SKM-1 treated with dmso at 0.1 percent for 144 hours (cell line): ENCODE data around the gene RMND1.
"Not testable (repeated sequence)": the region's sequence is repeated elsewhere in the genome, so short reads cannot be mapped to it uniquely, and the experiment has no call there.

Experiments used
- DNase-seq: peaks from one replicate; lab custom pipeline; 2025; ENCODE audit not compliant: unreplicated experiment; lab: John Stamatoyannopoulos, UW

The RMND1 gene

DNA sequence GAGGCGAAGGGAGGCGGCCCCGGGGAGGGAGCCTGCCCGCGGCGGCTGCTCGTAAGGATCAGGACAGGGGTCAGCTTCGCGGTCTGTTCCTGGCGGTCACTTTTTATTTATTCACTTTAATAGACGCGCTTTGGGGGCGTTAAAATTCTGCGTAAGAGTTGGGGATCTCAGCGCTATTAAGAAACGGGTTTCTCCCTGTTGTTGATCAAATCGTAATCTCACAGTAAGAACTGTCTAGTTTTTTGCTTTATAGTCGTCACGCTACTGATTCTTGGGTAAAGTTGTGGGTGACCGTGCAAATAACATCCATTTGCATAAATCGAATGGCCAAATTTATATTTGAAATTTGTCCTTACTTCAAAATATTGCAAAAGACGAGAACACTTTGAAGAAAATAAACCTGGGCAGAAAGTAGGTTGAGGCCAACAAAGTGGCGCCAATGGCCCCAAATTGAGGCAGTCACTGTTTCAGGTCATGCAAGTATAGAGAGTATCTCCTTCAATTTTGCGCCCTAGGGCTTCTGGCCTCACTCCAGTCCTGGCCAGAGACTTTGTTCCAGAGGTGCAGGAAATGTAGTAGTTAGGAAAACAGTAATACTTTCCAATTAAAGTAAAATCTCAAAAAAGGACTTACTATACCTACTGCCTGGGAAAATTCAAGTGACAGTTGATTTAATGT is 963 bp upstream of the RMND1 start:
- DNase-seq: no peak

DNA sequence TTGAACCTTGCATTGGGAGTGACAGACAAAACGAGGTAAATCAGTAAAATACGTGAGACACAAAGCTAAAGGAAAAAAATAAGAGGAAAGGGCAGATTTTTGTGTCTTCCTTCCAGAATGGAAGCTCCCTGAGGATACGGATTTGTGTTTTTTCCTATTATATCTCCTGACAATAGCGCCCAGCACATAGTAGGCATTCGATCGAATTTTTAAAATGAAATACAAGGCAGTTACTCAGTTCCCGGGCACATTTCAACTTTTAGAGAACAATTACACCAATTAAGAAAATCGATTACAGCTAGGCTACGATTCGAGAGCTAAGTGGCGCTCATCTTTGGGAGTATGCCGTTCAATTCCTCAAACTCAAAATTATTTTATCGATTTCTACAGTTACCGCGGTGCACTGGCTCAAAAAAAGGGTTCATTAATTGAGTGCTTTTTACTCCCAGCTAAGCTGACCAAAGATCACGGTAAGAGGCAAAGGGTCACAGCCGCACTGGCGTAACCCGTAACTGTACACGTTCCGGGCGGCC is 443 bp downstream of the RMND1 start:
- no peak for DNase-seq

DNA sequence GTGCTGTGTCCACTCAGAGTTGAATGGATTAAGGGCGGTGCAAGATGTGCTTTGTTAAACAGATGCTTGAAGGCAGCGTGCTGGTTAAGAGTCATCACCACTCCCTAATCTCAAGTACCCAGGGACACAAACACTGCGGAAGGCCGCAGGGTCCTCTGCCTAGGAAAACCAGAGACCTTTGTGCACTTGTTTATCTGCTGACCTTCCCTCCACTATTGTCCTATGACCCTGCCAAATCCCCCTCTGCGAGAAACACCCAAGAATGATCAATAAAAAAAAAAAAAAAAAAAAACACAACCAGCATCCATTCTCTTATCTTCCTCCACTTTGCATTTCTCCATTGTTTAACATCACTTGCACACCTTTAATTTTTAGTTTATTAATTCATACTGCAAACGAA is 998 bp downstream of the RMND1 start:
- not testable (repeated sequence) for DNase-seq

- DNase-seq: no peak
These were observed 3.3 kb downstream of the RMND1 start for GRCh38 chr6:151448623-151449022.

DNA sequence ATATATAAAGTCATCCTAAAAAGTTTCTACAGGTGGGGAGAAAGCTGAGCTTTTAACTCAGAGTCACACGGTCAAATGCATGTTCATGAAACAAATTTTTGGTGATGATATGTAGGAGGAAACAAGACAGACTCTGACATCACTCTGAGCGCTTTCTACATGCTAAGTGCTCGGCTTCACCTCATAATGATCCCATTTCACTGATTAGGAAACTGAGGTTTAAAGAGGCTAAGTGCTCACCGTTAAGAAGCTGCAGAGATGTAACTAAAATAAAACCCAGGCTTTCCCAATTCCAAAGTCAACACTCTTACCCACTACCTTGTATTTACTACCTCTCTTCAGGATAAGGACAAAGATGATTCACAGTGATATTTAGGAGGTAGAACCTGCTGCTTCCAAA is 4.7 kb downstream of the RMND1 start:
- no peak for DNase-seq

GRCh38 chr6:151445482-151445881 is 6.4 kb downstream of the RMND1 start:
- DNase-seq: no peak

DNA sequence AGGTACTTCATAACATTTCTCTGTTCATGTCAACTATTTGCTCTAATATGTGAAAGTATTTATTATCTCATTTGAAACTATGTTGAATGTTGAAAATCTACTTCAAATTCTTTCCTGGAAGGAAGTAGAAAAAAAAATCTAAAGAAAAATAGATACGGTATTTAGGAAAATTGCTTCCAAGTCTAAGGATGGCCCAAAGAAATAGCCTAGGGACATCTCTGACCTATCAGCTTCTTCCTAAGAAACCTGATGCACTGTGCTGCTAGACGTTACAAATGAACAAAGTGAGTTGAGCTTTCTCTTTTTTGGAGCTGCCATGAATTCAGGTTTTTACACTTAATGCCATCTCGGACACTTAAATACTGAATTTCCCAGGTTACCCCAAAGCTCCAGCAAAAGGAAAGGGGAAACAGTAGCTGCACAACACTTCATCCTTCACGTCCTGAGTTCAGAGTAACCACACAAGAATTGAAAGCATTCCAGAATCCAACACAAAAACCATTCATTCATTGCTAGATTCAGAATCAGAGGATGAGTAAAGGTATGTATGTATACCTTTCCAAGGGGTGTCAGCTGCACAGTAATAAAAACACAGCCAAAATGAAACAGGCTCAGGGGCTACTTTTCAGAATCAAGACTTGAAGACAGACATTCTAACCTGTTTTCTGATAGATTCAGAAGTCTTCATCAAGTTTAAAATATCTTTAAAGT is 7.9 kb downstream of the RMND1 start:
- no peak for DNase-seq

DNA sequence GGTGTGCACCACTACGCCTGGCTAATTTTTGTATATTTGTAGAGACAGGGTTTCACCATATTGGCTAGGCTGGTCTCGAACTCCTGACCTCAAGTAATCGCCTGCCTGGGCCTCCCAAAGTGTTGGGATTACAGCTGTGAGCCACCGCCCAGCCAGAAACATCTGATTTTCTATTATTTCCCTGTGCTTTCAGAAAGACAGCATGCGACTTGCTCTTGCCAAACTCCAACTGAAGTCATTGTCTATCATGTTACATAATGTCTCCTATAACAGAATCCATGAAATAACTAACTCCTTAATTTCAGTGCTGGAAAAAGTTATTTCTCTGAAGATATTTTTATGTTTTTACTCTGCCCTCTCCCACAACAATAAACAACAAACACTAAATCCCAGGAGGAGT is 8.5 kb downstream of the RMND1 start:
- no peak for DNase-seq

GRCh38 chr6:151442371-151442770 is 9.6 kb downstream of the RMND1 start:
- no peak for DNase-seq

DNA sequence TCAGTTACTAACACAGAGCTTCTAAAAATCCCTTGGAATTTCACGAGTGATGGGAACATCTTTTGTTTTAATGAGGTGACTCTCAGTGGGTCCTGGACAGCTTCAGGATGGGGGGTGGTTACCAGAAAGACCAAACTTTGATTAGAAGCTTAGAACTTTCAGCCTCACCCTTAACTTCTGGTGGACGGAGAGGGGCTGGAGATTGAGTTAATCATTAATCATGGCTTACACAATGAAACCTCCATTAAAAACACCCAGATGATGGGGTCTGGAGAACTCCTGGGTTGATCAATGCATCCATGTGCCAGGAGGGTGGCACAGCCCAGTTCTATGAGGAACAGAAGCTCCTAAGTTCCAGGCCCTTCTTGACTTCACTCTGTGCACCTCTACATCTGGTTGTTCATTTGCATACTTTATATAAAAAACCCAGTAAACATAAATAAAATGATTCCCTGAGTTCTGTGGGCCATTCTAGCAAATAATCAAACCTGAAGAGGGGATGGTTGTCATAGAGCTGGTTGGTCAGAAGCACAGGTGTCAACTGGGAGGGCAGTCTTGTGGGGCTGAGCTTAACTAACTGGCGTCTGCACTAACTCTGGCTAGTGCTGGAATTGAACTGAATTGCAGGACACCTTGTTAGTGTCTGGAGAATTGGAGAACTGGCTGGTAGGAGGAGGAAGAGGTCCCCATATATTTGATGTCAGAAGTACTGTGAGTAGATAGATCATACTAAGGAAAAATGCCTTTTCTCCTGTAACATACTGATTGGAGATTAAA is 10.3 kb downstream of the RMND1 start:
- no peak for DNase-seq

DNA sequence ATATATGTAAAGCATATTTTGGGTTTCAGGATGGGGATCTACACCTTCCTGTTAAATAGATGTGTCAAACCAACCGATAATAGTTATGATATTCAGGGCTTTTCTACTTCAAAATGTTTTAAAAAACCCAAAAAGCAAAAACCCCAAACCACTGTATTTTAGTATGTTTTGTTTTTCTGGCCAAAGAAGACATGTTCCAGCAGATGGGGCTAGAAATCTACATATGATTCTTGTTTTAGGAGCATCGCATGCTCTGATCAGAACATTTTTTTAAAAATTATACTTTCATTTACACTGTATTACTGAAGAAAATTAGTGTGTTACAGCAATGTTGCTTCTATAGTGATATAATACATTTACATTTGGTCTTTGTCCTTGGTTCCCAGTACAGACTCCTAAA is 11.0 kb downstream of the RMND1 start:
- no peak for DNase-seq

DNA sequence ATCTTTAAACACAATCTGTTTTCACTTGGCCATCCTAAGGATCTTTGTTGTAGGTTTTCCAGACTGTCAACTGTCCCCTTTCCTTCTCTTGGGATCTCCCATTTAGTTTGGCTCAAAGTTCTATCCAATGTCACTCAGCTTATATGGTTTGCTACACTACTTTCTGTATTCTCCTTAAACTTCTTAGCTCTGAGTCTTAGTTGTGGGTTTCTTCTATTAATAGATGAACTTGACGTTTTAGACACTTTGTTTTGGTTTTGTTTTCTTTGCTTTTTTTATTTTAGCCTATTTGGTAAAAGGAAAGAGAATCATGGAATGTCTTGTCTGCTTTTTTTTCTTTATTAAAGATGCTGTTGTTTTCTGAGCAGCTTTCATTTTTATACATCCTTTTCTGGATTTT is 11.4 kb downstream of the RMND1 start:
- no peak for DNase-seq

DNA sequence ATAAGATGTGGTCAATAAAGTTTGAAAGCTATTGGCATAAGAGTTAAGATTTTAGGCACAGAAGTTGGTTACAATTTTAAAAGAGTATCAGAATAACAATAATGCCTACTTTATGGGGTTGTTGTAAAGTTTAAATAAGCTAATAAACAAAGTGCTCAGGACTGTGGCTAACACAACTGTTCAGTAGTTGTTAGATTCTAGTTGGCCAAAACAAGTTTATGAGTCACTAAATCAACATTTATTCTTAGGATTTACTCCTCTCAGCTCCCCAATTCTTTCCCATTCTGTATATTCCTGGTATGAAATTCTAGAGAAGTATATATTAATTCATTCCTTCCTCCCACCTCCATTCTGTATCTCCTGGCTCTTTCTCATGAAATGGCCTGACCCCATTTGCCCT is 14.5 kb downstream of the RMND1 start:
- DNase-seq: no peak

DNA sequence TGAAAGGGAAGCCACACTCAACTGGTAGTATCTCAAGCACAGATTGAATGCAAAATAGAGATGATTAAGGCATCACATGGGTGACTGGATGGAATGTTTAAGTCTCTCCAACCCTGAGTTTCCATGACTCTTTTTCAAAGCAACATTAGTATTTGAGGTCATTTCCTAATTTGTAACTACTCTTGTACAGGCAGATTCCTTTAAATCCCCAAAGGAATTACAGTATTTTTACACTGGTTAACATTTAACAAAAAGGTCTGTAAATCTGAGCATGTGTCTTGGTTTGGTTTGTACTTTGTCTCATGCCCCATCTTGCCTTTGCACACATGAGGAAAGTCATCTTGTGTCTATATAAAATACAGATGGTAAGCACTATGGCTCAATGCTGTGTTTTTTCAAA is 15.1 kb downstream of the RMND1 start:
- no peak for DNase-seq

DNA sequence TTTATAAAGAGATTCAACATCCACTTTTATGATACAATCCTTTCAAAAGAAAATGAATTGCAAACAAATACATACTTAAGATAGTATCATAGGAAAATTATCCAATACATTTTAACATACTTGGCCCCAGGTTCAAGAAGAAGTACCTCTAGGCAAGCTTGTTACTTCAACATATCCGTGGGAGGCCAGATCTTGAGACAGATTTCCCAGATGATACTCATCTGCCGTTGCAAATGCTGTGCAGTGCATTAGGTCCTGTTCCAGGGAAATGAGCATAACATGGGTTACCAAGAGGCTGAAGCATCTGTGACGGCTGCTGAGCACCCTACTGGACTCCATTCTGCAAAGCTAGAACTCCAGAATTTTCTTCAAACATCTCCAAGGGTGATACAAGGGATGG is 15.6 kb downstream of the RMND1 start:
- no peak for DNase-seq

DNA sequence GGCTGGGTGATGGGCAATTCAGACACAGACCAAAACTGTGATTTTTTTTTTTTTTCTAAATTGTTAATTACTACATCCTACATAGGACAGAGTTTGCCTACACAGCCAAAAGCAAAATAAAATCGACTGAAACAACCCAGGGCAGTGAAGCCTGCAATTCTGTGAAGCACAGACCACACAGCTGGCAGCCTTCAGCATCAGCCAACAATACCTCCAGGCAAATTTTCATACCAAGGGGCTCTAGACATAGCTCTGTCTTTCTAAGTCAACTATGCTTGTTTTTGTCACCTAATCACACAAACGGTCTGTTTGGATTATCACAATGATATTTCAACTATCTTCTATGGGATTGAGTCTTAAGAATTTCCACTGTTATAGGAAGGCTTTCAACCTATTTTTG is 17.6 kb downstream of the RMND1 start:
- DNase-seq: no peak

- no peak for DNase-seq
These were observed 19.3 kb downstream of the RMND1 start for GRCh38 chr6:151432651-151433050.

DNA sequence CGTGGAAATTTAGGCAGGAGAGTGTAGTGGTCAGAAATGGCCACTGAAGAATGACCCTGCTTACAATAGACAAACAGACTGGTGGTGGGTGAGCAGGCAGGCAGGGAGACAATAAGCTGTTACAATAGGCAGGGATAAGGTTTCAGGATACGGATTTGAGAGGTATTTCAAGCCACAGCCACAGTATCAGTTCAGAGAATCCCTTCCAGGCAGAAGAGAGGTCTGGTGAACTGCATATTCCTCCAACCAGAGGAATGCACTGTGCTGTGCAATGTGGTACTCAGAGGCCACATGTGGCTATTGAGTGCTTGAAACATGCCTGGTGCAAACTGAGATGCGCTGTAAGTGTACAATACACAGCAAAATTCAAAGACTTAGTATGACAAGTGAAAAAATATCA is 20.6 kb downstream of the RMND1 start:
- no peak for DNase-seq

DNA sequence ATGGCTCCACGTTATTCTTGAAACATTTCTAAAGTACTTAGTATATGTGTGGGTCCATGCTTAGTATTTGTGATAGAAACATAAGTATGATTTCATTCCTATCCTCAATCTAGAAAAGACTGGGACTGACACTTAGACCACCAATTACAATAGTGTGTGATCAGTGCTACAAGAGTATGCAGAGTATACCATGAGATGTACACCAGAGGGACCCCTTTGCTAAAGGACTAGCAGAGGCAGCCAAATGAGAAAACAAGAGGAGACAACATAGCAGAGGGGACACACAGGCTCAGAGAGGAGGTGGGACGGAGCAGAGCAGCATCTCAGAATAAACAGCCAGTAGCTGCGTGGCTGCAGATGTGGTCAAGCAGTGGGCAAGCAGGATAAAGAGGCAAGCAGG is 21.0 kb downstream of the RMND1 start:
- no peak for DNase-seq

DNA sequence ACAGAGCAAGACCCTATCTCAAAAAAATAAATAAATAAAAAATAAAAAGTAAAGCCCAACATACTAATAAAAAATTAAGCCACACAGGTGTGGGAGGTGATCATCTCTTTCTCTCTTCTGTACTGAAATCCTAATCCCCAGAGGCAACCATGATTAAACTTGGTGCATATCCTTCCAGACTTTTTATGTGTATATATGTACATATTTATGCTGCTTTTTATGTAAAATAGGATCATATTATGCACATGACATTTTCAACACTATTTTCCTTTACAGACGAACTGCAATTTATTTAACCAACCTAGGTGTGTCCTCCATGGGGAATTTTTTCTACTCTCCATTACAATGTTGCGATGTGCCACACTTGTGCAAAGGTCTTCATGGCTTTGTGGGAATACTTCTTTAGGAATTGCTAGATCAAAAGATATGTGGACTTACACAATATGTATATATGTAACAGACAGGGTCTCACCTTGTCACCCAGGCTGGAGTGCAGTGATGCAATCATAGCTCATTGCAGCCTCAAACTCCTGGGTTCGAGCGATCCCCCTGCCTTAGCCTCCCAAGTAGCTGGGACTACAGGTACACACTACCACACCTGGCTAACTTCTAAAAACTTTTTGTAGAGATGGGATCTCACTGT is 23.7 kb downstream of the RMND1 start:
- DNase-seq: no peak

DNA sequence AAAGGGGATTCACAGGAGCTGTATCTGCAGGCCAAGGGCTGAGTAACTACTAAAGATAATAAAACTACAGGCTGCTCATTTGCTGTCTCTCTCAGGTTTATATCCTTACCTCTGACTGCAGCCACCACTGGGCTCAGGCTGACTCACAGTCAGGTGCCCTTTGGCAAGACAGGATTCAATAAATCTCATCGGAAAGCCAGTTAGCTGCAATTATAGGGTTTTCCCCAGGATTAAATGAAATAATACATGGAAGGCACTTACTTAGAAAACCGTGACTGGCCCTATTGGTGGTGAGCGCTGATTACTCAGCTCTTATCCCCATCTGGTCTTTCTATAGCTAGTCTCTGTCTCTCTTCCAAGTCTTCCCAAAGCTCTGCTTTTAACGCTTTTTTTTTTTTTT is 26.4 kb downstream of the RMND1 start:
- no peak for DNase-seq
